Neural progenitor cell (in vitro differentiated cells): ENCODE data around the gene CACNA1D.

Experiments used
- CTCF ChIP-seq: fragments of 200-600 bp; sonication (generic); IDR thresholded peaks from 2 replicates; pipeline ENCODE4 v1.5.1; 2017; ENCODE audit warnings: antibody characterized with exemption, mild to moderate bottlenecking
- EZH2 ChIP-seq: fragments of 200-600 bp; sonication (generic); IDR thresholded peaks from 2 replicates; pipeline ENCODE4 v1.6.1; 2017; ENCODE audit warnings: antibody characterized with exemption, mild to moderate bottlenecking, moderate library complexity
- EZH2phosphoT487 ChIP-seq: fragments of 200-600 bp; sonication (generic); IDR thresholded peaks from 2 replicates; pipeline ENCODE4 v1.6.1; 2017; ENCODE audit warnings: antibody characterized with exemption

- TF ChIP-seq CTCF = no peak
- no peak for TF ChIP-seq EZH2phosphoT487
- TF ChIP-seq EZH2 = no peak
These were observed 310.5 kb downstream of the CACNA1D start for GRCh38 chr3:53804697-53805462.
